ENCODE results near the gene SFT2D3. TPM values are rescaled to one million over a fixed set of nuclear protein-coding genes. Genes with fewer than 3 reads are reported as not detected.

Gene SFT2D3
- total RNA-seq, 1 donor from 2014 or later: 4.9 TPM

DNA sequence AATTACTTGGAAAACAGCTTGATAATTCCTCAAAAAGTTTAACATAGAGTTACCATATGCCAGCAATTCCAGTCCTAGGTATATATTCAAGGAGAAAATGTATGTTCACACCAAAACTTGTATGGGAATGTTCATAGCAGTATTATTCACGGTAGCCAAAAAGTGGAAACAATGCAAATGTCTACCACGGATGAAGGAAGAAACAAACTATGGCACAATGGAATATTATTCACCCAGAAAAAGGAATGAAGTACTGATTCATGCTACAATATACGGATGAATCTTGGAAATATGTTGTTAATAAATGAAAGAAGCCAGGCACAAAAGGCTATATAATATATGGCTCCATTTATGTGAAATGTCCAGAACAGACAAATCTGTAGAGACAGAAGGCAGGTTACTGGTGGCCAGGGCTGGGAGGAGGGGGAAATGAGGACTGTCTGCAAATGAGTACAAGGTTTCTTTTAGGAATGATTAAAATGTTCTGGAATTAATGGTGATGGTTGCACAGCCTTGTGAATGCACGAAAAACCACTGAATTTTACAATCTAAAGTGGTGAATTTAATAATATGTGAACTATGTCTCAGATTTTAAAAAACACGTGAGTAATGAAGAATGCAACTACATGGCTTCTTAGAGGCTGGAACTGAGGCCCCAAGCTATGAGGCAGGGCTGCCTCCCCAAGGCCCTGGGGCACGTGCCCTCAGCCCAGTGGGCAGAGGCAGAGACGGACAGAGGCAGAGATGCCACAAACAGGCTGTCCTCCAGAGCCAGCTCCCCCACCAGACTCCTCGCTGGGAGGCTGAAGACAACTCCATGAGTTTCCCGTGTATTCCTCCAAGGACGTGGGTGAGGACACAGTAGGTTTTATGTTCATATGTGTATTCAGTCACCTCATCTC is 31.0 kb upstream of the SFT2D3 start:
- H3K36me3 Mint-ChIP-seq (ENCODE audit: low read depth, unreplicated experiment): no peaks in the 10 kb centered on the region
- no peak overlapping the region for H3K27ac Mint-ChIP-seq (ENCODE audit: unreplicated experiment)
- no peak overlapping the region for H3K4me3 Mint-ChIP-seq (ENCODE audit: unreplicated experiment)
- TF ChIP-seq, protein P1, sequence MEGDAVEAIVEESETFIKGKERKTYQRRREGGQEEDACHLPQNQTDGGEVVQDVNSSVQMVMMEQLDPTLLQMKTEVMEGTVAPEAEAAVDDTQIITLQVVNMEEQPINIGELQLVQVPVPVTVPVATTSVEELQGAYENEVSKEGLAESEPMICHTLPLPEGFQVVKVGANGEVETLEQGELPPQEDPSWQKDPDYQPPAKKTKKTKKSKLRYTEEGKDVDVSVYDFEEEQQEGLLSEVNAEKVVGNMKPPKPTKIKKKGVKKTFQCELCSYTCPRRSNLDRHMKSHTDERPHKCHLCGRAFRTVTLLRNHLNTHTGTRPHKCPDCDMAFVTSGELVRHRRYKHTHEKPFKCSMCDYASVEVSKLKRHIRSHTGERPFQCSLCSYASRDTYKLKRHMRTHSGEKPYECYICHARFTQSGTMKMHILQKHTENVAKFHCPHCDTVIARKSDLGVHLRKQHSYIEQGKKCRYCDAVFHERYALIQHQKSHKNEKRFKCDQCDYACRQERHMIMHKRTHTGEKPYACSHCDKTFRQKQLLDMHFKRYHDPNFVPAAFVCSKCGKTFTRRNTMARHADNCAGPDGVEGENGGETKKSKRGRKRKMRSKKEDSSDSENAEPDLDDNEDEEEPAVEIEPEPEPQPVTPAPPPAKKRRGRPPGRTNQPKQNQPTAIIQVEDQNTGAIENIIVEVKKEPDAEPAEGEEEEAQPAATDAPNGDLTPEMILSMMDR (IDR thresholded peaks at IDR 0.05; ENCODE audit: unreplicated experiment): no peak
- peaks cover 6% of the 10 kb centered on the region for H3K27me3 Mint-ChIP-seq (ENCODE audit: unreplicated experiment)
- DNase-seq (ENCODE audit: low spot score): no peak
- no peaks in the 10 kb centered on the region for H3K9me3 Mint-ChIP-seq (ENCODE audit: unreplicated experiment)
- peaks cover 2% of the 10 kb centered on the region for H3K4me1 Mint-ChIP-seq (ENCODE audit: unreplicated experiment)

DNA sequence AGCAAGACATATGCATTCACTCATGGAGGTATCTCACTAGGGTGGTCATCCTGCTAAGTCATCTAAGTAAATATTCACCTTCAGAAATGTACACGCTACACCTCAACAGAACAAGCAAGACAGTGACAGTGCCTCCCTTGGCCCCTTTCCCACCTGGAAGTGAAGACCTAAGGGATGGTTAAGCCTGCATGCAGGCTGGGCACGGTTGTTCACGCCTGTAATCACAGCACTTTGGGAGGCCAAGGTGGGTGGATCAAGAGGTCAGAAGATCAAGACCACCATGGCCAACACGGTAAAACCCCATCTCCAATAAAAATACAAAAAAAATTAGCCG is 30.4 kb upstream of the SFT2D3 start:
- Mint-ChIP-seq H3K9me3 (ENCODE audit: unreplicated experiment) (no peaks in the 10 kb centered on the region), H3K36me3 (ENCODE audit: low read depth, unreplicated experiment) (no peaks in the 10 kb centered on the region), H3K4me3 (ENCODE audit: unreplicated experiment) (no peak overlapping the region), H3K4me1 (ENCODE audit: unreplicated experiment) (peaks cover 2% of the 10 kb centered on the region), H3K27me3 (ENCODE audit: unreplicated experiment) (peaks cover 8% of the 10 kb centered on the region), H3K27ac (ENCODE audit: unreplicated experiment) (no peak overlapping the region)
- TF ChIP-seq, protein P1 (IDR thresholded peaks at IDR 0.05; ENCODE audit: unreplicated experiment): no peak
- no peak for DNase-seq (ENCODE audit: low spot score)

DNA sequence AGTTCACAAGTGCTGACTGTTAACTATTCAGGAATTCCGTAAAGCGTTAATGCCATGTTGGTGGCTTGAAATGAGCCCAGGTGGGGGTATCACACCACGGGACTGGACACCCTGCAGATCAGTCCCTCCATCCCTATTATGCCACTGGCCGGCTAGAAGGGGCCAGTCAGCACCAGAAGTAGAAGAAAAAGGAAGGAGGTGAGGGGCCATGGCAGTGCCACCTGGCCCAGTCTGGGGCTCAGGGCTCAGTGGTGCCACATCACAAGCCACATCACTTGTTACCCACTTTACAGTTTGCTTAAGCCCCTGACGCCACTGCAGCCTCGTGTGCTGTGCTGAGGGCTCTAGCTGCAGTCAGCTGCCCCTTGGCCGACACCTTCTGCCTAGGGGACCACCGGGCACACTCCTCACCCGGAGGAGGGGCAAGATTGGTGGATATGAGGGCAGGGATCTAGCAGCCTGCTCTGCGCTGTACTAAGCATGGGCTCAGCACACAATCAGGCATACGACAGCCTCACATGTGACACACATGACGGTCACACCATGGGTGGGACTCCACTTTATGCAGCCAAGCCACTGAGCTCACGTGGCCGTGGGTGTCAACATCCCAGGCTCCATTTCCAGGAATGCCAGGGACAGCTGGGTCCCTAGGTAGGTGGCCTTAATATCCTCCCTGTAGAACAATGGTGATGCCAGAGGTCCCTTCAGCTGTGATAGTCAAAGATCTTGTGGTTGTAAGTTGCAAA is 29.6 kb upstream of the SFT2D3 start:
- no peak overlapping the region for H3K27ac Mint-ChIP-seq (ENCODE audit: unreplicated experiment)
- peaks cover 2% of the 10 kb centered on the region for H3K4me1 Mint-ChIP-seq (ENCODE audit: unreplicated experiment)
- no peaks in the 10 kb centered on the region for H3K9me3 Mint-ChIP-seq (ENCODE audit: unreplicated experiment)
- no peak for DNase-seq (ENCODE audit: low spot score)
- TF ChIP-seq, protein P1 (IDR thresholded peaks at IDR 0.05; ENCODE audit: unreplicated experiment): no peak
- peaks cover 16% of the 10 kb centered on the region for H3K27me3 Mint-ChIP-seq (ENCODE audit: unreplicated experiment)
- H3K4me3 Mint-ChIP-seq (ENCODE audit: unreplicated experiment): no peak overlapping the region
- H3K36me3 Mint-ChIP-seq (ENCODE audit: low read depth, unreplicated experiment): no peaks in the 10 kb centered on the region

DNA sequence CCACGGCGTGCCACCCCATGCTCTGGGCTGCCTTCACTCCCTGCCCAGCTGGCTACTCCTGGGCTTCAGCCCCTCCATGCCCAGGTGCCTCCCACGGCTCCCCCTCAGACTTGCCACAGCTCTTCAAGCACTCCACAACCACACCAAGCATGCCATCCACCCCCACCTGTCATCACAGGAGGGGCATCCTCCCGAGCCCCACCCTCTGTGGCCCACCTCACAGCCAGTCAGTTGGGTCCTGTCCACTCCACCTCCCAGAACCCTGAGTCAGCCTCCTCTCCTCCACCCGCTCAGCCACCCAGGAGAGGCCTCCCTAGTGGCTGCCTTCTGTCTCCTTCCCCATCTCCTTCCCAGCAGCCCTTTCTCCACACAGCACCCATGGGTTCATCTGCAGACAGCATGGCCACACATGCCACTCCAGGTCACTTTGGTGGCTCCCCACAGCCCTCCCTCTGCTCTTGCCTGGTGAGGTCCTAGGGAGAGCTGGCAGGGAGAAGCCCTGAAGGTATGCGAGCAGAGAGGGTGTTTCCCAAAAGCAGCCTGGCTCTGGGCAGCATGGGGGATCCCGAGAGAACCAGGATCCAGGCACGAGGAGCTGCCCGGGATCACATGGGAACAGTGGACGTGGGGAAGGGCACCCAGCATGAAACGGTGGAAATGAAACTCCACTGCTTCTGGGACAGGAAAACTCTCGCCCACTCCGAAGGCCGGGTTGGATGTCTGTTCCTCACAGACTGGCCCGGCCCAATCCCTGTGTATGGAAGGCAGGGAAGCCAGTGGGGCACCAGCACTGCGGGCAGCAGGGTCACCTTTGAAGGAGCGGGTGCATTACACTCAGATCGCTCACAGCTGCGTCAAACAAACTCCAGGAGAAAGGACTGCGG is 28.7 kb upstream of the SFT2D3 start:
- TF ChIP-seq, protein P1 (IDR thresholded peaks at IDR 0.05; ENCODE audit: unreplicated experiment): no peak
- Mint-ChIP-seq H3K4me3 (ENCODE audit: unreplicated experiment) (no peak overlapping the region), H3K27ac (ENCODE audit: unreplicated experiment) (no peak overlapping the region), H3K4me1 (ENCODE audit: unreplicated experiment) (peaks cover 2% of the 10 kb centered on the region), H3K9me3 (ENCODE audit: unreplicated experiment) (no peaks in the 10 kb centered on the region), H3K27me3 (ENCODE audit: unreplicated experiment) (peaks cover 21% of the 10 kb centered on the region), H3K36me3 (ENCODE audit: low read depth, unreplicated experiment) (no peaks in the 10 kb centered on the region)
- no peak for DNase-seq (ENCODE audit: low spot score)

All from endothelial cell (in vitro differentiated cells).